GM12878 (cell line): Measurements from ENCODE around the gene MYT1. TPM values are rescaled to one million over a fixed set of nuclear protein-coding genes. Genes with fewer than 3 reads are reported as not detected.
A peak's percentile ranks its signal among the peaks of the same experiment; 100 is the strongest.

Source experiments
- ATAC-seq: fragments of 200-7000 bp; cut with Tn5 transposase; 3 replicates; pipeline ENCODE4 v1.9.1; 2020; ENCODE audit warnings: mild to moderate bottlenecking, moderate library complexity
- BruUV-seq: library from RNA; stranded (reverse); fragments of 400-500 nt; replicated peaks from 2 replicates; lab custom pipeline; 2021; lab: Mats Ljungman, UMichigan
- CTCF ChIA-PET: fragments of 300-600 bp; sonication (Branson Sonifier 250); formaldehyde crosslinking; extraction: SDS; loops from one replicate; lab custom pipeline; 2021; ENCODE audit warnings: inconsistent platforms; lab: Yijun Ruan, JAX
- POLR2A ChIA-PET: fragments of 350-600 bp; formaldehyde crosslinking; extraction: SDS; loops from one replicate; lab custom pipeline; 2021; ENCODE audit warnings: inconsistent platforms; lab: Charles Lee
- RAD21 ChIA-PET: fragments of 300-600 bp; sonication (Branson Sonifier 250); formaldehyde crosslinking; loops from one replicate; lab custom pipeline; 2023; ENCODE audit warnings: antibody characterized with exemption; ENCODE audit not compliant: unreplicated experiment; lab: Charles Lee
- SMC1A ChIA-PET: fragments of 300-600 bp; sonication (Branson Sonifier 250); formaldehyde crosslinking; loops from one replicate; lab custom pipeline; 2023; ENCODE audit not compliant: unreplicated experiment, uncharacterized antibody; lab: Charles Lee
- DNase-seq: peaks from one replicate; pipeline ENCODE4 v3.0.0-alpha.2; 2011; ENCODE audit warnings: low read depth, low spot score
- FAIRE-seq: peaks from 3 replicates; lab custom pipeline; 2011; peaks lifted over from hg19 to GRCh38; lab: Jason Lieb, UNC
- H2AFZ ChIP-seq: 2 replicates; pipeline ENCODE4 v1.6.0; 2011; ENCODE audit warnings: low read depth, low read length, control low read depth; ENCODE audit not compliant: control insufficient read depth
- H3K27ac ChIP-seq: 2 replicates; pipeline ENCODE4 v1.5.1; 2011; ENCODE audit warnings: control low read depth; ENCODE audit not compliant: control insufficient read depth, insufficient read depth
- H3K27me3 ChIP-seq, 2 experiments: replicated peaks in 1 of 2; 2 replicates each; pipeline versions ENCODE4 v1.6.0 to v1.6.1; 2011; ENCODE audit warnings: low read length in 1 of 2; ENCODE audit not compliant: control insufficient read depth in 2 of 2, insufficient read depth in 2 of 2
- H3K36me3 ChIP-seq, 2 experiments: 2 replicates each; pipeline ENCODE4 v1.5.1; 2011; ENCODE audit warnings: low read length in 1 of 2; ENCODE audit not compliant: control insufficient read depth in 2 of 2, insufficient read depth in 2 of 2
- H3K4me1 ChIP-seq: 2 replicates; pipeline ENCODE4 v1.6.1; 2011; ENCODE audit warnings: mild to moderate bottlenecking, low read length, moderate library complexity, mixed read lengths; ENCODE audit not compliant: control insufficient read depth, insufficient read depth
- H3K4me2 ChIP-seq: 2 replicates; pipeline ENCODE4 v1.6.0; 2011; ENCODE audit warnings: control low read depth; ENCODE audit not compliant: control insufficient read depth, insufficient read depth
- H3K4me3 ChIP-seq: fragments of 200-600 bp; sonication (generic); 2 replicates; pipeline ENCODE4 v1.5.1; 2016
- H3K79me2 ChIP-seq: 2 replicates; pipeline ENCODE4 v1.6.0; 2011; ENCODE audit warnings: low read length; ENCODE audit not compliant: control insufficient read depth, insufficient read depth
- H3K9ac ChIP-seq: 2 replicates; pipeline ENCODE4 v1.8.0; 2011; ENCODE audit warnings: low read length, control low read depth, mixed read lengths; ENCODE audit not compliant: control insufficient read depth, insufficient read depth
- H3K9me3 ChIP-seq: replicated peaks from 3 replicates; pipeline ENCODE4 v1.5.1; 2011; ENCODE audit warnings: mild to moderate bottlenecking, low read length; ENCODE audit not compliant: control insufficient read depth, insufficient read depth
- H4K20me1 ChIP-seq: 2 replicates; pipeline ENCODE4 v1.6.0; 2011; ENCODE audit not compliant: control insufficient read depth, insufficient read depth
- FOS ChIP-seq: IDR thresholded peaks from 3 replicates; pipeline ENCODE4 v1.6.1; 2011; ENCODE audit warnings: borderline replicate concordance; ENCODE audit not compliant: insufficient read length; ENCODE audit errors: extremely low read depth
- HCFC1 ChIP-seq: fragments of 150-350 bp; IDR thresholded peaks from 2 replicates; pipeline ENCODE4 v1.6.1; 2014; ENCODE audit warnings: low read length
- HDAC6 ChIP-seq: fragments of 200-600 bp; sonication (generic); IDR thresholded peaks from one replicate; pipeline ENCODE4 v1.8.0; 2017; ENCODE audit warnings: antibody characterized with exemption; ENCODE audit not compliant: unreplicated experiment
- NR2C2 ChIP-seq: IDR thresholded peaks from 2 replicates; pipeline ENCODE4 v1.6.1; 2011; ENCODE audit warnings: borderline replicate concordance, low read depth; ENCODE audit not compliant: control insufficient read depth, insufficient read length
- NRF1 ChIP-seq: conservative IDR thresholded peaks from 2 replicates; pipeline ENCODE4 v1.6.1; 2011; ENCODE audit warnings: mild to moderate bottlenecking, low read depth, low read length, improper control_type of control experiment
- REST ChIP-seq: IDR thresholded peaks from 2 replicates; pipeline ENCODE4 v1.6.1; 2012; ENCODE audit warnings: mild to moderate bottlenecking, low read depth, low read length
- SREBF1 ChIP-seq: IDR thresholded peaks from 2 replicates; pipeline ENCODE4 v1.6.1; 2012; ENCODE audit warnings: mild to moderate bottlenecking, low read length
- YBX1 ChIP-seq: fragments of 450-650 bp; IDR thresholded peaks from 2 replicates; pipeline ENCODE4 v1.6.1; 2016; ENCODE audit warnings: antibody characterized with exemption
- WGBS: methylation state at CpG from one replicate; pipeline ENCODE4 v1.1.6; 2016; ENCODE audit warnings: low lambda C conversion rate; ENCODE audit not compliant: insufficient replicate concordance, insufficient coverage; ENCODE audit errors: missing lambda C conversion rate; 5-methylcytosine and 5-hydroxymethylcytosine counted together
- in situ Hi-C: fragments of 300-500 bp; cut with MboI; formaldehyde crosslinking; loops from 9 replicates; pipeline ENCODE4 v1.14.3; 2018; ENCODE audit warnings: mixed read lengths
- intact Hi-C: fragments of 100-400 bp; cut with micrococcal nuclease; formaldehyde crosslinking; loops from one replicate; pipeline ENCODE4 v1.14.2; 2022; ENCODE audit not compliant: unreplicated experiment
- polyA plus RNA-seq, 11 experiments: library from polyadenylated mRNA; depleted of rRNA in 4 of 11; unstranded in 6 of 11; stranded (reverse) in 5 of 11; fragments of >200 nt; fragmentation: Nextera tagmentation in 4 of 11; fragmentation: Illumina TruSeq in 1 of 11; extraction: Ambion mirVana in 4 of 11; extraction: Trizol in 1 of 11; gene quantifications; 1 replicate in 1 of 11; 2 replicates in 10 of 11; pipeline versions ENCODE4 v1.2.1 to v1.2.3, GENCODE V29; 2011 to 2016; ENCODE audit warnings: inconsistent platforms in 2 of 11, missing spikeins in 2 of 11, low read depth in 1 of 11
- total RNA-seq, 4 experiments: library from RNA; depleted of rRNA in 3 of 4; stranded (reverse); fragments of >200 nt in 3 of 4; fragmentation: Illumina TruSeq in 1 of 4; extraction: Trizol in 1 of 4; gene quantifications; 2 replicates each; pipeline versions ENCODE4 v1.2.1 to v1.2.3, GENCODE V29; 2013 to 2021

The MYT1 gene
- total and polyA plus RNA-seq, 10 of the 15 experiments (the other 5 are each of a cell fraction or from before 2014, with no cell fraction given) = 0.01 to 0.10 TPM; not detected in 8

DNA sequence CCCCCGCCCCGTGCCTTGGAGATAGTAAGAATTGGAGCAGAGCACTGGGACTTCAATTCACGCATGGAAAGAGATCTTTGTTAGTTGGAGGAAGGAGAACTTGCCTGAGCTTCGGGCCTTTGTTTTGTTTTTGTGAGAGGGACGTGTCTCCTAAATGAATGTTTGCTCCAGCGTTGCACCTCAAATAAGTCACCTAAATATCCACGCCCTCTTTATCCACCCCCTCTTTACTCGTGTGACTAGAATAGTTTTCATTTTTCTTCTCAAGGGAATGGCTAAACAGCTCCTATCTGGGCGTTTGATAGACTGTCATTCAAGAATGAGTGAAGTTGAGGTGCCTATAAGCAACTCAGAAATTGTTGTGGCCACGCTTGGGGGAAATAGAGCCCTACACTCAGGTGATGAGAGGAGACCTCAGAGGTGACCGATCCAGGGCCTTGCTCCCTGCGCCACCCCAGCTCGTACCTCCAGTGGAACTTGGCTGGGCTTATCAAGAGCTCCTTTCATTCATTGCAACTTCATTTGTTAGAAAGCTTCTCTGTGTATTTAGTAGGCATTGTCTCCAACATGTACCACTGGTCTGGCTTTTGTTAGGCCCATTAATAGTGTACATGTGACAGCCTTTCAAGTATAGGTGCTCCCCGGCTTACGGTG, 92.2 kb downstream of the MYT1 start:
- Histone ChIP-seq H3K9me3 (no peaks in the 10 kb centered on the region), H3K4me2 (peak overlapping the region; percentile 83), H3K27me3 (no peaks in the 10 kb centered on the region), H3K9ac (peak overlapping the region; percentile 87), H4K20me1 (no peaks in the 10 kb centered on the region), H3K4me1 (peaks cover 19% of the 10 kb centered on the region), H3K27ac (peak overlapping the region; percentile 66), H2AFZ (peak overlapping the region; percentile 68), H3K4me3 (peak overlapping the region; percentile 78), H3K36me3 (peaks cover 0 to 3% of the 10 kb centered on the region in 2 experiments; a peak in 1 of 4 replicates), H3K79me2 (peaks cover 14% of the 10 kb centered on the region)
- ChIA-PET CTCF (interaction anchor here (1.0 to 9.3 kb wide), 5 partner anchors 8 to 33 kb away, joined by 3 to 99 read pairs (median 12); no protein-coding TSS in a partner anchor), RAD21 (interaction anchor here (1.6 to 2.2 kb wide), 2 partner anchors 15 to 17 kb away, joined by 4 to 6 read pairs; no protein-coding TSS in a partner anchor), POLR2A (interaction anchor here (0.6 to 1.4 kb wide), 2 partner anchors 157 to 401 kb away, joined by 3 to 4 read pairs; no protein-coding TSS in a partner anchor), SMC1A (interaction anchor here (0.8 to 1.9 kb wide), 4 partner anchors 12 to 173 kb away, joined by 3 to 6 read pairs (median 3); no protein-coding TSS in a partner anchor)
- no peak for ATAC-seq
- intact Hi-C loops (no loop called here), in situ Hi-C loops (no loop called here)
- WGBS = 32% methylated on average over 15 of the region's 15 CpGs
- TF ChIP-seq HDAC6 (no peak), NR2C2 (no peak), REST (no peak), NRF1 (no peak), YBX1 (no peak), HCFC1 (no peak), FOS (no peak), SREBF1 (no peak)
- DNase-seq = no peak
- no peak for FAIRE-seq
- TSS peak; percentile 59 for BruUV-seq
